K562 treated with DMSO at 1 percent for 48 hours (cell line): Measurements from ENCODE around the gene NOP58. TPM values are rescaled to one million over a fixed set of nuclear protein-coding genes. Genes with fewer than 3 reads are reported as not detected.

ENCODE experiments used
- total RNA-seq: library from RNA; unstranded; fragments of 300-600 nt; gene quantifications from 2 replicates; pipeline ENCODE4 v1.2.3, GENCODE V29; 2022; ENCODE audit warnings: low replicate concordance; ENCODE audit errors: extremely low read depth

The NOP58 gene, protein sequence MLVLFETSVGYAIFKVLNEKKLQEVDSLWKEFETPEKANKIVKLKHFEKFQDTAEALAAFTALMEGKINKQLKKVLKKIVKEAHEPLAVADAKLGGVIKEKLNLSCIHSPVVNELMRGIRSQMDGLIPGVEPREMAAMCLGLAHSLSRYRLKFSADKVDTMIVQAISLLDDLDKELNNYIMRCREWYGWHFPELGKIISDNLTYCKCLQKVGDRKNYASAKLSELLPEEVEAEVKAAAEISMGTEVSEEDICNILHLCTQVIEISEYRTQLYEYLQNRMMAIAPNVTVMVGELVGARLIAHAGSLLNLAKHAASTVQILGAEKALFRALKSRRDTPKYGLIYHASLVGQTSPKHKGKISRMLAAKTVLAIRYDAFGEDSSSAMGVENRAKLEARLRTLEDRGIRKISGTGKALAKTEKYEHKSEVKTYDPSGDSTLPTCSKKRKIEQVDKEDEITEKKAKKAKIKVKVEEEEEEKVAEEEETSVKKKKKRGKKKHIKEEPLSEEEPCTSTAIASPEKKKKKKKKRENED
- total RNA-seq = 195 TPM in 1 of 2 replicates, not detected in the other

DNA sequence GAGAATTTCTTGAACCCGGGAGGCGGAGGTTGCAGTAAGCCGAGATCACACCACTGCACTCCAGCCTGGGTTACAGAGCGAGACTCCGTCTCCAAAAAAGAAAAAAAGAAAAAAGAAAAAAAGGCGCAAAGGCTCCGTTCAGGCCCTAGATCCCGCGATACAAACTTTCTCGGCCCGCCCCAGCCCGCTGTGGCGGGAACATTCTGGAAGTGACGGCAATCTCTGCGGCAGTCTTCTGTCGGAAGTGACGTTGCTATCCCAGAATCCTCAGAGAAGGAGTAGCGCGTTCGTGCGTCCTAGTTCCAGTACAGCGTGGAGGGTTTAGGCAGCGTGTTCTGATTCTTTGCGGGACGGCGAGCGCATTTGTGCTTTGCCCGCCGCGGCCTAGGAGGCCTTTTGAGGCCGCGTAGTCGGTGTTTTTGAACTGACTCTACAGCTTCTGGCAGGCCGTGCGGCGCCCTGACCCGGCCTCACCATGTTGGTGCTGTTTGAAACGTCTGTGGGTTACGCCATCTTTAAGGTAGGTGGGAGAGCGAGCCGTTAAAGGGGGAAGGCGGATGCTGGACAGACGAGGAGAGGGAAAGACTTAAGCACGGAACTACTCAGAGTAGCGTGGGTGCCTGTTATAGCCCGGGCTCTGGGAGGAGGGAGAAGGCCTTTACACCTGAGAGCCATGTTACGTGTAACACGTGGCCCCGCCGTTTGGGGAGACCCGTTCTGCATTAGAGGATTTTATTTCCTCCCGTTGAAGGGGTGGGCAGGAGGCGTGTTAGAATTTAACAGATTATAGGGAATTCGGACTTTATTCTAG is at the start of gene NOP58:
Gene NOP58 (plus strand): TSS at position 297 of the 811 bp plus-strand sequence. CDS start 179 bp downstream, at position 476.

DNA sequence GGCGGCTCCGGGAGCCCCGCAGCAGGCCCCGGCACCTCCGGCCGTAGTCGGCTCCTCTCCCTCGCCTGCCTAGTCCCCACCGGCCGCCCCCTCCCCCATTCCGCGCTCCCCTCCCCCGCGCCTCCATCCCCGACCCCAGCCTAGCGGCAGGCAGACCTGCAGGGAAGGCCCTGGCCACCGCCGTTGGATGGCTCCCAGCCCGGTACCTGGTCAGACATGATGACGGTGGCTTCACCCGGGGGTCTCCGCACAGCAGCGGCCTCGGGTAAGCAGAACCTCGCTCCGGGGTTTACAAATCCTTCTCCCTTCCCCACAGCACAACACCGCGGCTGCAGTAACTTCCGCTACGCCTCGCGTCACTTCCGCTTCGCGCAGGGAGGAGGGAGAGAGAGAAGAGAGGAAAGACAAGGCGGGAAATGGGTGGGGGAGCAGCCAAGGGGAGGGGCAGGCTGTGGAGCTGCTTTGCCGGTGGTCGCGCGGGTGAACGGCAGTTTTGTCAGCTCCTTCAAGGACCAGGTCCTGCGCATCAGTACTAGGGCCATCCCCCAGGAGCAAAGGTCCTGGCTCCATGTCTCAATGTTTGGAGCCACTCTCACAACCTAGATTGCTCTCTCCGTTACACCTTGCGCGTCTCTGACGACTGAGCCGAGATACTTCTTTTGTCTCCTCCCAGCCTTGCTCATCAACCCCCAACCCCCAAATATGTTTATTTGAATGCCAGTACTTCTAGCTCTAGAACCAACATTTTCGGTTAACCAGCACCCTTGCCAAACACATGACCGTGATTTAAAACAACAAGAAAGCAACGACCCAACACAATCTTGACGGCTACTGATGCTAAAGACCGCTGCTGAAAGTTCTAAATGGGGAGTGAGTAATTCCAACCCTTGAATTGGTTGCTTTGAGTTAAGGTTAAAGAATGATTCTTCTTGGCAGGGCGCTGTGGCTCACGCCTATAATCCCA is 27.0 kb upstream of the NOP58 start, which contains the start of gene SUMO1:
Gene SUMO1 (minus strand): TSS at position 364 of the 964 bp plus-strand sequence. CDS start 146 bp downstream, at position 218.

Other genes with a start within 250 kb of the NOP58 start
- not detected in 2 replicates for gene FZD7, start 231.9 kb upstream of the NOP58 start, total RNA-seq
- not detected in 2 replicates for gene KIAA2012, start 192.5 kb upstream of the NOP58 start, total RNA-seq
- not detected in 2 replicates for gene SUMO1, start 27.2 kb upstream of the NOP58 start, total RNA-seq
- gene BMPR2, start 110.6 kb downstream of the NOP58 start, total RNA-seq = not detected in 2 replicates